Kidney epithelial cell (primary cell): ENCODE measurements around the gene RHPN2. TPM values are rescaled to one million over a fixed set of nuclear protein-coding genes. Genes with fewer than 3 reads are reported as not detected.

ENCODE experiments used
- DNase-seq: peaks from one replicate; pipeline ENCODE4 v3.0.0-alpha.2; 2010; ENCODE audit warnings: low read depth
- H3K27me3 ChIP-seq: 2 replicates; pipeline ENCODE4 v1.6.0; 2011; ENCODE audit warnings: low read length; ENCODE audit not compliant: control insufficient read depth, insufficient read depth
- H3K36me3 ChIP-seq: 2 replicates; pipeline ENCODE4 v1.5.1; 2011; ENCODE audit warnings: low read length; ENCODE audit not compliant: control insufficient read depth, insufficient read depth
- H3K4me3 ChIP-seq: 2 replicates; pipeline ENCODE4 v1.5.1; 2011; ENCODE audit warnings: low read depth, mild to moderate bottlenecking, control low read depth, low read length
- total RNA-seq: library from RNA; depleted of rRNA; stranded (reverse); fragments of >200 nt; gene quantifications from 2 replicates; pipeline ENCODE4 v1.2.3, GENCODE V29; 2015
- TF ChIP-seq, protein P1 (sequence below): IDR thresholded peaks from 2 replicates; pipeline ENCODE4 v1.5.1; 2011; ENCODE audit warnings: mild to moderate bottlenecking, moderate library complexity, low read length, control low read depth, inconsistent platforms; ENCODE audit not compliant: insufficient read depth, poor library complexity, severe bottlenecking

The RHPN2 gene
- total RNA-seq, 1 donor from 2014 or later = 27.6 TPM

GRCh38 chr19:33064458-33064791 is 263 bp downstream of the RHPN2 start:
- H3K27me3 ChIP-seq = no peaks in the 10 kb centered on the region
- no peak for DNase-seq
- TF ChIP-seq, protein P1, sequence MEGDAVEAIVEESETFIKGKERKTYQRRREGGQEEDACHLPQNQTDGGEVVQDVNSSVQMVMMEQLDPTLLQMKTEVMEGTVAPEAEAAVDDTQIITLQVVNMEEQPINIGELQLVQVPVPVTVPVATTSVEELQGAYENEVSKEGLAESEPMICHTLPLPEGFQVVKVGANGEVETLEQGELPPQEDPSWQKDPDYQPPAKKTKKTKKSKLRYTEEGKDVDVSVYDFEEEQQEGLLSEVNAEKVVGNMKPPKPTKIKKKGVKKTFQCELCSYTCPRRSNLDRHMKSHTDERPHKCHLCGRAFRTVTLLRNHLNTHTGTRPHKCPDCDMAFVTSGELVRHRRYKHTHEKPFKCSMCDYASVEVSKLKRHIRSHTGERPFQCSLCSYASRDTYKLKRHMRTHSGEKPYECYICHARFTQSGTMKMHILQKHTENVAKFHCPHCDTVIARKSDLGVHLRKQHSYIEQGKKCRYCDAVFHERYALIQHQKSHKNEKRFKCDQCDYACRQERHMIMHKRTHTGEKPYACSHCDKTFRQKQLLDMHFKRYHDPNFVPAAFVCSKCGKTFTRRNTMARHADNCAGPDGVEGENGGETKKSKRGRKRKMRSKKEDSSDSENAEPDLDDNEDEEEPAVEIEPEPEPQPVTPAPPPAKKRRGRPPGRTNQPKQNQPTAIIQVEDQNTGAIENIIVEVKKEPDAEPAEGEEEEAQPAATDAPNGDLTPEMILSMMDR = no peak
- H3K36me3 ChIP-seq = no peaks in the 10 kb centered on the region
- H3K4me3 ChIP-seq = peak overlapping the region; percentile 86

GRCh38 chr19:33063753-33064457 is 783 bp downstream of the RHPN2 start:
- TF ChIP-seq, protein P1 = no peak
- Histone ChIP-seq H3K27me3 (no peaks in the 10 kb centered on the region), H3K36me3 (no peaks in the 10 kb centered on the region), H3K4me3 (peak overlapping the region; percentile 86)
- no peak for DNase-seq

DNA sequence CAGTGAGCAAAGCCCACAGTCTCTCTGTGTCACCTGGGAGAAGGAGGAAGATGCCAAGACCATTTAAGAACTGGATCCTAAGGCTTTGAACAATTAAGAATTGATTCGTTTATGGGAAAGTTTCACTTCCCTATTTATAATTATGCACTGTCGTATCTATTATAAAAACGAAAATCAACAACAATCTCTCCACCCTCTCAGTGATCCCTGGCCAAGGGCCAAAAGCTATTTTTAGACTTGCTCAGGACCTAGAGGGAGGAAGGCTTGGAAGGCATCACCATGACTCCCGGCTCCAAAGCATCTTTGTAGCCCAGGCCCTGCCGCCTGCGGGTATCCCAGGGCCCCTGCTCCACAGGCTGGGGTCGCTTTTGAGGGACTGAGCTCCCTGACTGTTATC is 1.3 kb downstream of the RHPN2 start:
- TF ChIP-seq, protein P1 = no peak
- Histone ChIP-seq H3K36me3 (no peaks in the 10 kb centered on the region), H3K27me3 (no peaks in the 10 kb centered on the region), H3K4me3 (peak overlapping the region; percentile 86)
- DNase-seq = no peak

- no peaks in the 10 kb centered on the region for H3K36me3 ChIP-seq
- no peak for DNase-seq
- H3K27me3 ChIP-seq = no peaks in the 10 kb centered on the region
- TF ChIP-seq, protein P1 = no peak
- H3K4me3 ChIP-seq = peak overlapping the region; percentile 86
Observed at GRCh38 chr19:33062902-33063301, 1.8 kb downstream of the RHPN2 start.

GRCh38 chr19:33060586-33060985 is 4.1 kb downstream of the RHPN2 start:
- no peak overlapping the region for H3K4me3 ChIP-seq
- TF ChIP-seq, protein P1 = no peak
- H3K36me3 ChIP-seq = no peaks in the 10 kb centered on the region
- H3K27me3 ChIP-seq = no peaks in the 10 kb centered on the region
- no peak for DNase-seq

DNA sequence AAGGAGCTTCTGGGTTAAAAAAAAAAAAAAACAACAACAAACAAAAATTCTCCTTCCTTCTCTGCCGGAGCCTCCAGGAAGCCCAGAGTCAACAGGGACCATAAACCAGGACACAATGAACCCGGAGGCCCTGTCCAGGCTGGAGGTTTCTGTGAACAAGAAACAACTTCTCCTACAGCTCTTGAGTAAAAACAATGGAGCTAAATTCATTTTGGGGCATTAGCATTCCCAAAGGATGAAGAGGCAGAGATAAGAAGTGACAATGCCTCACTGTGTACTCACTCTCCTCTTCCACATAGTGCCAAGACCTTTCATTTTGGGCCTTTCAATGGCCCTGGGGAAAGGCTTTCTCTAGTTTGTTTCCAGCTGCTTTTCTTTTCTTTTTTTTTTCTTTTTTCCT is 9.0 kb downstream of the RHPN2 start:
- H3K36me3 ChIP-seq = peaks cover 2% of the 10 kb centered on the region
- no peak overlapping the region for H3K4me3 ChIP-seq
- H3K27me3 ChIP-seq = no peaks in the 10 kb centered on the region
- TF ChIP-seq, protein P1 = no peak
- DNase-seq = no peak
